LNCAP (cell line): ENCODE data around the gene OR2D2.

Experiments used
- CTCF ChIP-seq: fragments of 450-650 bp; IDR thresholded peaks from 2 replicates; pipeline ENCODE4 v1.5.1; 2017; ENCODE audit warnings: mild to moderate bottlenecking

Gene OR2D2

GRCh38 chr11:6892400-6892799 is at the start of gene OR2D2:
Gene OR2D2, minus strand, starts transcription at chr11:6892500. Its CDS starts 0 bp downstream, at chr11:6892500.
- TF ChIP-seq CTCF = no peak

GRCh38 chr11:6941970-6942369 is 49.7 kb upstream of the OR2D2 start:
- no peak for TF ChIP-seq CTCF

GRCh38 chr11:6932145-6932544 is 39.8 kb upstream of the OR2D2 start:
- TF ChIP-seq CTCF = no peak

GRCh38 chr11:6931146-6931713 is 38.9 kb upstream of the OR2D2 start:
- TF ChIP-seq CTCF = no peak

- no peak for TF ChIP-seq CTCF
These were observed 36.6 kb upstream of the OR2D2 start for GRCh38 chr11:6928916-6929315.

GRCh38 chr11:6927030-6927617 is 34.8 kb upstream of the OR2D2 start:
- no peak for TF ChIP-seq CTCF

- TF ChIP-seq CTCF = no peak
These were observed 34.1 kb upstream of the OR2D2 start, which contains the start of gene ZNF215 for GRCh38 chr11:6926208-6927029. Gene ZNF215, plus strand, starts transcription at chr11:6926426. Its CDS starts 5,847 bp downstream, at chr11:6932273.
